Measurements from ENCODE around the gene FOXP1. TPM values are rescaled to one million over a fixed set of nuclear protein-coding genes. Genes with fewer than 3 reads are reported as not detected.

Gene FOXP1
- total and polyA plus RNA-seq, 2 of the 8 experiments (the other 6 are each of a cell fraction or from before 2014, with no cell fraction given), result 13.9 to 25.4 TPM

- TF ChIP-seq CHD7 (IDR thresholded peaks at IDR 0.05; ENCODE audit: insufficient replicate concordance, low read length) (peak; percentile 11), CBX8 (IDR thresholded peaks at IDR 0.05; ENCODE audit: borderline replicate concordance, low read depth, low read length) (no peak), BACH1 (IDR thresholded peaks at IDR 0.05; ENCODE audit: low read length) (no peak), ATF2 (IDR thresholded peaks at IDR 0.05; ENCODE audit: low read length) (no peak), JUN (IDR thresholded peaks at IDR 0.05; ENCODE audit: low read depth, low read length) (no peak), SIX5 (IDR thresholded peaks at IDR 0.05; ENCODE audit: low read depth, low read length) (no peak)
These were observed 532.8 kb downstream of the FOXP1 start (continued) for GRCh38 chr3:71050538-71051258.

Measured in H1 (cell line).